ENCODE measurements around the gene TBC1D2.

Gene TBC1D2

GRCh38 chr9:98236901-98237487 lies 18.5 kb downstream of the TBC1D2 start:
- no peak for DNase-seq

- DNase-seq: no peak
Observed at GRCh38 chr9:98235126-98235525, 20.3 kb downstream of the TBC1D2 start.

- DNase-seq: no peak
Observed at GRCh38 chr9:98234245-98234825, 21.1 kb downstream of the TBC1D2 start.

- DNase-seq: no peak
Observed at GRCh38 chr9:98232926-98233325, 22.5 kb downstream of the TBC1D2 start.

GRCh38 chr9:98231770-98232478 lies 23.5 kb downstream of the TBC1D2 start:
- no peak for DNase-seq

GRCh38 chr9:98230789-98231188 lies 24.7 kb downstream of the TBC1D2 start:
- DNase-seq: no peak

GRCh38 chr9:98230304-98230703 lies 25.1 kb downstream of the TBC1D2 start:
- DNase-seq: no peak

GRCh38 chr9:98229620-98230019 lies 25.8 kb downstream of the TBC1D2 start:
- DNase-seq: no peak

- no peak for DNase-seq
Observed at GRCh38 chr9:98229090-98229395, 26.4 kb downstream of the TBC1D2 start.

- DNase-seq: no peak
Observed at GRCh38 chr9:98228392-98229089, 26.9 kb downstream of the TBC1D2 start.

GRCh38 chr9:98227883-98228282 lies 27.6 kb downstream of the TBC1D2 start:
- no peak for DNase-seq

- no peak for DNase-seq
Observed at GRCh38 chr9:98226957-98227356, 28.5 kb downstream of the TBC1D2 start.

- no peak for DNase-seq
Observed at GRCh38 chr9:98226516-98226915, 28.9 kb downstream of the TBC1D2 start.

GRCh38 chr9:98225015-98225442 lies 30.4 kb downstream of the TBC1D2 start:
- no peak for DNase-seq

GRCh38 chr9:98222885-98223691 lies 32.4 kb downstream of the TBC1D2 start:
- DNase-seq: no peak

- DNase-seq: no peak
Observed at GRCh38 chr9:98220911-98221310, 34.5 kb downstream of the TBC1D2 start.

- DNase-seq: no peak
Observed at GRCh38 chr9:98219794-98220370, 35.6 kb downstream of the TBC1D2 start.

GRCh38 chr9:98219364-98219716 lies 36.1 kb downstream of the TBC1D2 start:
- DNase-seq: no peak

- DNase-seq: no peak
Observed at GRCh38 chr9:98218562-98219363, 36.7 kb downstream of the TBC1D2 start.

GRCh38 chr9:98217255-98217654 lies 38.2 kb downstream of the TBC1D2 start:
- DNase-seq: no peak

- DNase-seq: no peak
Observed at GRCh38 chr9:98216391-98216790, 39.1 kb downstream of the TBC1D2 start.

GRCh38 chr9:98215821-98216220 lies 39.6 kb downstream of the TBC1D2 start:
- no peak for DNase-seq
